ENCODE data around the gene ACKR2.
"Not testable (repeated sequence)": the region's sequence is repeated elsewhere in the genome, so short reads cannot be mapped to it uniquely, and the experiment has no call there.

GRCh38 chr3:42810706-42811105 is 1.5 kb downstream of the ACKR2 start:
- TF ChIP-seq ZC3H4 (CRISPR knock-in tag; IDR thresholded peaks at IDR 0.05; ENCODE audit: borderline replicate concordance); POLR2AphosphoS5 (IDR thresholded peaks at IDR 0.05; ENCODE audit: low read depth, low read length); KLF16 (CRISPR knock-in tag; IDR thresholded peaks at IDR 0.05); CTCF (CRISPR knock-in tag; IDR thresholded peaks at IDR 0.05): not testable (repeated sequence)
